Astrocyte (in vitro differentiated cells and primary cell): ENCODE measurements around the gene ZBBX.

Source experiments
- EZH2 ChIP-seq: IDR thresholded peaks from 2 replicates; pipeline ENCODE4 v1.6.1; 2012; ENCODE audit warnings: mild to moderate bottlenecking, low read length, inconsistent platforms; ENCODE audit not compliant: insufficient read depth
- TF ChIP-seq, protein P1 (sequence below): IDR thresholded peaks from 2 replicates; pipeline ENCODE4 v1.5.1; 2011; ENCODE audit warnings: low read depth, mild to moderate bottlenecking, inconsistent platforms, low read length, moderate library complexity; ENCODE audit not compliant: insufficient read depth

DNA sequence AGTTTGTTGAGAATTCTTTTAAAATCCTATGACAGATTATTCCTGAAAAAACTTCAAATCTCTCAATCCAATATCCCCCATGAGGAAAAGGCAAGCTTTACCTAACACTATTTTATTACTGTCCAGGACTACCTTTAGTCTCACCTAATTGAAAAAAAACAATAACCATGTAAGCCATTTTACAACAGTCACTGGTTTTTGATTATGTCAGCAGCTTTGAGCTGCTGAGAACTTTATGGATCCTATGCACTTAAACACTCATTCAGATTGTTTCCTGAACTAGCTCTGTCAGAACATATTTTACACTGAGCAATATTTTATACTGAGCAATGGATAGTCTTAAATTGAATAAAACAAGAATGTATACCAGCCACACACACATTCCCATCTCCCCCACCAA lies 79.9 kb downstream of the ZBBX start:
- TF ChIP-seq, protein P1, sequence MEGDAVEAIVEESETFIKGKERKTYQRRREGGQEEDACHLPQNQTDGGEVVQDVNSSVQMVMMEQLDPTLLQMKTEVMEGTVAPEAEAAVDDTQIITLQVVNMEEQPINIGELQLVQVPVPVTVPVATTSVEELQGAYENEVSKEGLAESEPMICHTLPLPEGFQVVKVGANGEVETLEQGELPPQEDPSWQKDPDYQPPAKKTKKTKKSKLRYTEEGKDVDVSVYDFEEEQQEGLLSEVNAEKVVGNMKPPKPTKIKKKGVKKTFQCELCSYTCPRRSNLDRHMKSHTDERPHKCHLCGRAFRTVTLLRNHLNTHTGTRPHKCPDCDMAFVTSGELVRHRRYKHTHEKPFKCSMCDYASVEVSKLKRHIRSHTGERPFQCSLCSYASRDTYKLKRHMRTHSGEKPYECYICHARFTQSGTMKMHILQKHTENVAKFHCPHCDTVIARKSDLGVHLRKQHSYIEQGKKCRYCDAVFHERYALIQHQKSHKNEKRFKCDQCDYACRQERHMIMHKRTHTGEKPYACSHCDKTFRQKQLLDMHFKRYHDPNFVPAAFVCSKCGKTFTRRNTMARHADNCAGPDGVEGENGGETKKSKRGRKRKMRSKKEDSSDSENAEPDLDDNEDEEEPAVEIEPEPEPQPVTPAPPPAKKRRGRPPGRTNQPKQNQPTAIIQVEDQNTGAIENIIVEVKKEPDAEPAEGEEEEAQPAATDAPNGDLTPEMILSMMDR, result no peak
- TF ChIP-seq EZH2, result no peak
